ENCODE measurements around the gene NDUFB10.
A peak's percentile ranks its signal among the peaks of the same experiment; 100 is the strongest.

Gene NDUFB10

DNA sequence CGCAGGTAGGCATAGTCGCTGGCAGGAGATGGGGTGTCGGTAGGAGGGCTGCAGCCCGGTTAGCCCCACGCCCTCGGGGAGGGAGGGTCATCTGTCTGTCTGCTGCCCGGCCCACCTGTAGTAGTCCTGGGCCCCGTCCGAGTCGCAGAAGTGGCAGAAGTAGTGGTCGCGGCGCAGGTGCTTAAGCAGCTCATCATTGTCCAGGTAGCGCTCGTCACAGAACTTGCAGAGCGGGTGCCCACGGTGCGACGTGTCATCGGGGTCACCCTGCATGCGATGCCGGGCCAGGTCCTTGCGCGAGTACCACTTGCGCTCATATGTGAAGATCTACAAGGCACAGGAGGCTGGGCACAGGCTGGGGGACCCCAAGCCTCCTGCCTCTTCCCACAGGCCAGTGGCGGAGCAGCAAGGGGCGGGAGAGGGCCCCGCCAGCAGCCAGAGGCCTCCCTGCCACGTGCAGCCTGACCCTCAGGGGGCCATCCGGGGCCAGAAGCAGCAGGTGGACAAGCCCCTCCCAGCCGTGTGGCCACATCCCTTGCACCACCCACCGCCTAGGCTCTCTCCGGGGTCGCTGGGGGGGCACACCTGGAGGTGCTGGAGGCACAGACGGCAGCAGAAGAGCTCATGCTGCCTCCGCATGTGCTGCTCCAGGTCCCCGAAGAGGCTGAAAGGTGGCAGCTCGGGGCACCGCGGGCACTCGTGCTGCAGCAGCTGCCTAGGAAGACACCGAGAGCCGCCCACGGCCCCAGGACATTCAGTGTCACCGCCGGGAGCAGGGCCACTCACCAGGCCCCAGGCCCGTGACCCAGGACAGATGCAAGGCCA lies 43.3 kb downstream of the NDUFB10 start:
- DNase-seq (ENCODE audit: low spot score), result no peak

DNA sequence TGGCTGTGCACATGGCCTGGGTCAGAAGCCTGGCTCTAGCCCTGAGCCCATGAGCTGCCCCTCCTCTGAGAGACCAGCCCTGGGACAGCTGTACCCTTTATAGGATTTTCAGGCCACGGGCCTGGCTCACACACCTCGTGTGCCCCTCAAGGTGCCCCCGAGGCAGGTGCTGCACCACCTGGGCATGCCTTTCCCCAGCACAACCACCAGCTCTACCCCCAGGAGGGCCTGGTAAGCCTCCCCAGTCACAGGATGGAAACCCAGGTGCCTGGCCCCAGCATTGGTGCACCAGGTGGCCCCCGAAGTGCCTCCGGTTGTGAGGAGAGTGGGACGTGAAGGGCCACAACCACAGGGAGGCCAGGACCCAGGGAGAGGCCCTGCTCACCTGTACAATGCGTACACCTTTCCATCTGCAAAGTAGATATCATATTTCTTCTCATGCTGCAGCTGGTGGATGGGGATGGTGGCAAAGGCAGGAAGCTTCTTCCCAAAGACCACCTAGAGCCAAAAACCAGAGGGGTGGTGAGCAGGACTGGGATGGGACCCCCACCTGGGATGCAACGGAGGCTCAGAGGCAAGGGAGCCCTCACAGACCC lies 44.0 kb downstream of the NDUFB10 start:
- no peak for DNase-seq (ENCODE audit: low spot score)

DNA sequence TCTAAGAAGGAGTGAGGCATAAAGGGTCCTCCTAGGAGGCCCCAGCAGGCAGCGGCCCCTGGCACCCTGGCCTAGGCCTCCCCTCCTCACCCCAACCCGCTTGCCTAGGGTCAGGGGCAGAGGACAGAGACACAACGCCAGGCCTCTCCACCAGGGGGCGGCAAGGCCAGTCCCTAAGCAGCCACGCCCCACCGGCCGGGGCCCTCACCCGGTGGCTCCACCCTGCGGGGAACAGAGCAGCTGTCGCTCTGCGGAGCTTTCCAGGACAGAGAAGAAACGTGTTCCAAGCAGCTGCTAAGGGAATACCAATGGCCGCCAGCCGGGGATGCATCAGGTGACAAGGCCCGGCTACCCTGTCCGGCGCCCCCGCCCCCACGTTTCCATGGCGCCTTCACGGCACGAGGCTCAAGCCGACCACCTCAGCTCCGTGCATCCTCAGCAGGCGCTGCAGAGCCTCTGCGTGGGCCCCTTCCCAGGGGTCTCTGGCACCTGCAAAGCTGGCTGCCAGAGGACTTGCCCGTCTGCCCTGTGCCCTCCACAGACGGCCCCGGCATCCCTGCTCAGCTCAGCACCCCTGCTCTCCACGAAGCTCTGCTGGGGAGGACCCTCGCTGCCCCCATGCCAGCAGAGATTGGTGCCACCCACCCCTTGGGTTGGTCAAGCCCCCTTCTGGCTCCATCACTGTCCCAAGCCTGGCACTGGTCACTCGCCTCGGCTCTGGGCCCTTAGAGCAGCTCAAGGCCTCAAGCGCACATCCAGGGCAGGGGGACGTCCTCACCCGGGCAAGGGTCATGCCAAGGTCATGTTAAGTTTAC lies 44.7 kb downstream of the NDUFB10 start:
- peak; percentile 56 for DNase-seq (ENCODE audit: low spot score)

DNA sequence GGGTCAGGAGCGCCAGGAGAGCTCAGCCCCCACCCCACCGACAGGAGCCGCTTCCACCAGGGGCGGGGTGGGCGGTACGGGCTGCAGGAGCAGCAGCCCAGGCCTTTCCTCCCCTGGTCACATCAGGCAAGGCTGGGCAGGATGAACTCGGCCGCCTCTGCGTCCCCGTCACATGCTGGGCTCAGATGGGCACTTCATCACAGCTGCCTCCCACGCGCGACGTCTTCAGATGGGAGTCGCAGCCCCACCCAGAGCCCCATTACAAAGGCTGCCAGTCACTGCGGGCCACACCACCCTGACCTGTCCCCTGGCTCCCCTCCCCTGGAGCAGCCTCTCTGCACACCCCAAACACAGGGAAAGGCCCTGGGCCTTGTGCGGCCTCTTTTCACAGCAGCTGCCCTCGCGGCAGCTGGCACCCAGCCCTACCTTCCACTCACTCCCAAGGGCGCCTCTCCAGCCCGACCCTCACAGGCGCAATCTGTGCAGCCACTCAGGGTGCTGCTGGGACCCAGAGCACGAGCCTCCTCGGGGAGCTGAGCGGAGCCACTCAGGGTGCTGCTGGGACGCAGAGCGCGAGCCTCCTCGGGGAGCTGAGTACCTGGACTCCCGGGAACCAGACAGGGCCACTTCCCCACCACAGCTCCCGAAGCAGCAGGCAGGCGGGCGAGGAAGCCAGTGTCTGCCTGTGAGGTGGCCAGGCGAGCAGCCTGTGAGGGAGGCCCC lies 45.6 kb downstream of the NDUFB10 start:
- DNase-seq (ENCODE audit: low spot score), result no peak

DNA sequence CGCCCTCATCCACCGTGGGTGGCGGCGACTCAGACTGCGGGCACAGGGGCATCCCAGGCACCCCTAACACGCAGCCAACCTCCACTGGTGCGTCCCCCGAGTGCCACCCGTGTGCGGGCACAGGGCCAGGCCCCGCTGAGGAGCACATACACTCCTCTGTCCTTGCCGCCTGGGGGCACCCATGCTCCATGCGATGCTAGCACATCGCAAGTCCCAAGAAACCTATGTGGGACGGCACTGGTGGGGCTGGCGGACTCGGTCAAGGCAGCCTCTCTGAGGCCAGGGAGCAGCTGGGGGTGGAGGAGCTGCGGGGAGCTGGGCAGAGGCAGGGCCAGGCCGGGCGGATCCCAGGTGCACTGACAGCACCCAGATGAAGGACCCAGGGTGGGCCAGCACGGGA lies 46.3 kb downstream of the NDUFB10 start:
- DNase-seq (ENCODE audit: low spot score), result no peak

DNA sequence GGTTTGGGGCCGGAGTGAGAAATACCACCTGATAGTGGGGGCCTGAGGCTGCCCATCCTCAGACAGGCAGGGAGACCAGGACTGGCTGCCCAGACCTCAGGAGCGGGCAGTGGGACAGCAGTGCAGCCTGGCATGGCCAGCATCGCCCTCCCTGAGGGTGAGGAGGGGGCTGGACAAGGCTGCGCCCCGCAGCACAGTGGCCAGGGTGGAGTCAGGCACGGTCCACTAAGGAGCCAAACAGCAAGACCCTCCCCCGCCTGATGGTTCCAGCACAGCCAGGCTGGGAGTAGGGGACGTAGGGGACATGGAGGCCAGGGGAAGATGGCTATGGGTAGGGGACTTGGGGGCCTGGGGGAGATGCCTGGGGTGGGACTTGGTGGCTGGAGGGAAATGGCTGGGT lies 47.0 kb downstream of the NDUFB10 start:
- DNase-seq (ENCODE audit: low spot score), result no peak

DNA sequence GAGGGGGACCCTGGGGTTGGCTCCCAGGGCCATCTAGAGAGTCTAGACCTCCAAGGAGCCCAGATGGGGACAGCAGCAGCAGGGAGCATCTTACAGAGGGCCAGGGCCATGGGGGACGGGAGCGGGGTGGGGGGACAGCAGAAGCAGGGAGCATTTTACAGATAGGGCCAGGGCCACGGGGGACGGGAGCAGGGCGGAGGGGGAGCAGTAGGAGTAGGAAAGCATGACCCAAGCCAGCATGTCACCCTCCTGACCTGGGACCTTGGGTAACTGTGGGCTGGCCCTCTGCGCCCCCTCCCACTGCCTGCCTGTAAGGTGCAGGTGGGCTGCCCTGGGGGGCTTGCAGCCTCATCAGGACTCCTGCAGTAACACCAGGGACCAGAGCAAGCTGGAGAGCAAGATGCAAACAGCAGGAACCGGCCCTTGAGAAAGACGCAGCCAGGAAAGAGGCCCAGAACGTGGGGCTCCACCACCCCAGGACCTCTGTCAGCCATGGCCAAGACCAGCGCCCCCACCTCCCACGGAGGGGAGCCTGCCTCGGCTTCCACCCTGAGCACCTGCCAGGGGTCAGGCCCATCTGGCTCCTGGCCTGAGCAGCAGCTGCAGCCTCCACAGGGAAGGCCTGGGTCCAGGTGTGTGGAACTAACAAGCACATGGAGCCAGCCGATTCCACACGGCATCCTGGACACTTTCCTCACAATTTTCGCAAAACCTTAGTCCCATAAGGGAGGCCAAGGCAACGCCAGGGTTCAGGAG lies 47.9 kb downstream of the NDUFB10 start:
- DNase-seq (ENCODE audit: low spot score), result no peak

DNA sequence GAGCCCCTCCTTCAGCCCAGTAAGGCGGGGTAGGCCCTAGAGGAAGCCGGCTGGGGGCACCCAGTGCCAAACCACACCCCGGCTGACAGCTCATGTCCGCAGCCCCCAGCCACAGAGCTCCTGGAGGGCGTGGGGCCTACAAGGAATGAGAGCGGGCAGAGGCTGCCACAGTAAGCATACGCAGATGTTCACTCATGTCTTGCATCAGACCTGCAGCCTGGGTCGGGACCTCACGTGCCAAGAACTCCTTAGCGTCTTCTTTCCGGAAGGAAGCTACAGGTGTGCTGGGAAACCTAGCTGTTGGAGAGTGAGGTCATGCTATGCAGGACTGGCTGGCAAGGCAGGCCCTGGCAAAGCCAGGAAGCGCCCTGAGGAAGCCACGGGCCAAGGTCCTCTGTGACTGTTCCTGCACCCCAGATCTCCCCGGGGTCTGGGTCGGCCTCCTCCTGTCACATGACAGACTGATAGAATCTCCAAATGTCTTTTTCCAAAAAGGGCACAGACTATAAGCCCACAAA lies 48.7 kb downstream of the NDUFB10 start:
- DNase-seq (ENCODE audit: low spot score), result peak; percentile 50

DNA sequence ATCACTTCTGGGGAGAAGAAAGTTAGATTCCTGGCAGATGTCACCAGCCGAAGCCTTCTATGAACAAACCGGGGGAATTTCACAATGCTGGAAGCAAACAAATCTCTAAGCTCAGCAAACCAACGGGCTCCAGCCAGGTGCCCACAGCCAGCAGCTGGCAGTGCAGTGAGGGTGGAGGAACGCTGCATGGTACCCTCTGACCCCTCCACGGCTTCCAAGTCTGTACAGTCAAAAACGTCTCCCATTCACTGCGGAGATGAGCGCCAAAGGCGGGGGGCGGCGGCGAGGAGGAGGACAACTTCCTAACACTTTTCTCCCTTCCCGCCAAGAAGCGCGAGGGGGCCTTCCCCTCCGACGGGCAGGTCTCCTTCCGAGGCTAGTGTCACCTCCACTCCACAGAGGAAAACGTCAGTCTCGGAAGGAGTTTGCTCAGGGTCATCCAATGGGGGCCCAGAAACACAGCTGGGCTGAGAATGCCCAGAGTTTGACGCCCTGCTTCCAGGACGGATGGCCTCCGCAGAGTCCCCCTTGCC lies 49.4 kb downstream of the NDUFB10 start:
- no peak for DNase-seq (ENCODE audit: low spot score)

DNA sequence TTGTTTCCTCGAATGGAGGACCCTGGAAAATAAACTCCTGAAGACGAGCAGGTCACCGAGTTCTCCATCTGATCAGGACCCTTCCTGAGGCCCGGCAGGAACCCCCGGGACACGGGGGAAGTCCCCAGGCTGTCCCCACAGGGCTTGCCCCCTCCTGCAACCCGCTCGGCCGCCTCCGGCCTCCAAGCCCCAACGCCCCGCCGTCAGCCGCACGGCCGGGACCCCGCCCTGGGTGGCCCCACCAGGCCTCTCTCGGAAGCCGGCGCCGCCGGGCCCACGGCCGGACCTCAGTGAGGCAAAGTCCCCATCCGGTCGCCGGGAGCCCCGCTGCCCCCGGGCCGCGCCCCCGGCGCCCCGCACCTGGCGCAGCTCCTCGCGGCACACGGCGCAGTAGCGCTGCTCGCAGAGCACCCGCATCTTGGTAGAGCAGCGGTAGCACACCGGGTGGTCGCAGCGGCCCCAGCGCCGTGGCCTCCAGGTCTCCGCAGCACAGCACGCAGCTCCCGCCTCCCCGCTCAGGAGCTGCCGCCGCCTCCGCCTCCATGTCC lies 49.9 kb downstream of the NDUFB10 start:
- no peak for DNase-seq (ENCODE audit: low spot score)

DNA sequence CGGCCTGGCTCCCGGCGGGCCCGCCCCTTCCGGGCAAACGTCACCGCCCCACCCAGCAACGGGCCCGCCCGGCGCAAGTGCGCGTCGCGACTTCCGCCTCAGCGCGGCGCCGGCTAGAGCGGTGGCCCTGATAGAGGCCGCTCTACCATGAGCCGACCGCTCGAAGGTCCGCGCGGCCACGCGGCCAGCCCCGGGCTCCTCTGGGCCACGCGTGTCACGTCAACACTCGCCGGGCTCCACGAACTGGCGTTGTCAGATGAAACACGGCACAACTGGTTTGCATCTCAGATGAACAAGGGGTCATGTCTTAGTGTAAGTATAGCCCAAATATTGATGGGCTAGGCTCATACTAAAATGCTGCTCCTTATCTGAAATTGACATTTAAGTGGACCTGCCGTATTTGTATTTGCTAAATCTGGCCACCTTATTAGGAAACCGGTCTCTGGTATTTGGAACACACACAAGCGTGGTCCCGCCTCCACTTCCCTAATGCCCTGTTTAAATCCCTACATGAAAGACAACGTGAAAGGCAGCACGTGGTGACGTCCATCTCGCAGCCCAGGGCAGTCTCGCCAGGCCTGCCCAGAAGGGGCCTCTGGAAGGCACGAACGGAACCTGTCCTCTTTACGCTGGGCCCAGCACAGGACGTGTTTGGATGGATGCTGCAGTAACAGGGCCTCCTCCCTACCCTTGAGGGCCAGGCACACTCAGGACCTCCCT lies 50.6 kb downstream of the NDUFB10 start, which contains the start of gene ZNF598:
Gene ZNF598, minus strand, starts transcription at position 31 of the 720 bp plus-strand sequence.
- peak; percentile 87 for DNase-seq (ENCODE audit: low spot score)
